WERI-Rb-1 (cell line): ENCODE data around the gene TRUB2.

Experiments
- DNase-seq: peaks from one replicate; pipeline ENCODE4 v3.0.0-alpha.2; 2020
- H3K27ac ChIP-seq: fragments of 250-450 bp; sonication (Bioruptor Pico); 2 replicates; pipeline ENCODE4 v1.5.1; 2020; ENCODE audit warnings: mild to moderate bottlenecking, moderate library complexity
- H3K27me3 ChIP-seq: fragments of 250-450 bp; sonication (Bioruptor Pico); 2 replicates; pipeline ENCODE4 v1.5.1; 2021; ENCODE audit warnings: mild to moderate bottlenecking, low read depth, moderate library complexity; ENCODE audit not compliant: insufficient read depth, severe bottlenecking
- H3K36me3 ChIP-seq: fragments of 250-450 bp; sonication (Bioruptor Pico); 2 replicates; pipeline ENCODE4 v1.5.1; 2020; ENCODE audit warnings: mild to moderate bottlenecking, moderate library complexity
- H3K4me3 ChIP-seq: 2 replicates; pipeline ENCODE4 v1.5.1; 2011; ENCODE audit warnings: low read depth, mild to moderate bottlenecking, control low read depth, low read length
- H3K9me3 ChIP-seq: fragments of 250-450 bp; sonication (Bioruptor Pico); 2 replicates; pipeline ENCODE4 v1.5.1; 2021; ENCODE audit warnings: mild to moderate bottlenecking, moderate library complexity; ENCODE audit not compliant: severe bottlenecking
- TF ChIP-seq, protein P1 (sequence below): IDR thresholded peaks from 2 replicates; pipeline ENCODE4 v1.5.1; 2011; ENCODE audit warnings: low read depth, mild to moderate bottlenecking, control low read depth, inconsistent platforms, low read length

Gene TRUB2

DNA sequence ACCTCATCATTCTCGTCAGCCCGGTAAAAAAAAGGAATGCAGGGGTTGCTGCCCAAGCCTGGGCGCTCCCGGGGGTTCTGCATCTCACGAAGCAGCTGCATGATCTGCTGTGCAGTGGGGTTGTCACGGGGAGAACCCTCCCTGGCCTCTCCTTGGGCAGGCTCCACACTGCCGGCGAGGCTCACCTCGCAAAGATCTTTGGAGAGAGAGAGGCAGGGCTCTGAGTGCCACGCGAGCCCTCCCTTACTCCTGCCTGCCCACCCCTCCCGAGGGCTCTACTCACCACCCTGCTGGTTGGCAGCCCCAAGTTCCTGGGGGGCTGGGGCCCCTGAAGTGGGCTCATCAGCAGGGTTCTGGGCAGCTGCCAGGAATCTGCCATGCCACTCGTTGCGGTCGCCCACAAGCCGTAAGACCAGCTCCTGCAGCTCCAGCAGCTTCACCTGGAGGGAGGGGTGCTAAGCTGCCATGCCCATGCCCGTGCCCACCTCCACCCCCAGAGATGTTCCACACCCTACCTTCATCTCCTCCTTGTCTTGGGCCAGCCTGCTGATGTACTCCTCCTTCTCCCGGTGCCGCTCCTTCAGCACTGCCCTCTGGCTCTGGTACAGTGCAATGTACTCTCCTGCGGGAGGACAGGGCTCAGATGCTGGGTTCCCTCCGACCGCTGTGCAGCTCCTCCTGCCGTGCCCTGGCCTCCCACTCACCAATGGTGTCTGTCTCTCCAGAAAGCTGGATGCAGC, 65.0 kb downstream of the TRUB2 start:
- DNase-seq = no peak

More for the DNA sequence above, 65.0 kb downstream of the TRUB2 start:
- Histone ChIP-seq H3K27ac (no peak overlapping the region), H3K4me3 (no peak overlapping the region), H3K9me3 (no peaks in the 10 kb centered on the region), H3K27me3 (no peaks in the 10 kb centered on the region), H3K36me3 (peaks cover 80% of the 10 kb centered on the region)
- TF ChIP-seq, protein P1, sequence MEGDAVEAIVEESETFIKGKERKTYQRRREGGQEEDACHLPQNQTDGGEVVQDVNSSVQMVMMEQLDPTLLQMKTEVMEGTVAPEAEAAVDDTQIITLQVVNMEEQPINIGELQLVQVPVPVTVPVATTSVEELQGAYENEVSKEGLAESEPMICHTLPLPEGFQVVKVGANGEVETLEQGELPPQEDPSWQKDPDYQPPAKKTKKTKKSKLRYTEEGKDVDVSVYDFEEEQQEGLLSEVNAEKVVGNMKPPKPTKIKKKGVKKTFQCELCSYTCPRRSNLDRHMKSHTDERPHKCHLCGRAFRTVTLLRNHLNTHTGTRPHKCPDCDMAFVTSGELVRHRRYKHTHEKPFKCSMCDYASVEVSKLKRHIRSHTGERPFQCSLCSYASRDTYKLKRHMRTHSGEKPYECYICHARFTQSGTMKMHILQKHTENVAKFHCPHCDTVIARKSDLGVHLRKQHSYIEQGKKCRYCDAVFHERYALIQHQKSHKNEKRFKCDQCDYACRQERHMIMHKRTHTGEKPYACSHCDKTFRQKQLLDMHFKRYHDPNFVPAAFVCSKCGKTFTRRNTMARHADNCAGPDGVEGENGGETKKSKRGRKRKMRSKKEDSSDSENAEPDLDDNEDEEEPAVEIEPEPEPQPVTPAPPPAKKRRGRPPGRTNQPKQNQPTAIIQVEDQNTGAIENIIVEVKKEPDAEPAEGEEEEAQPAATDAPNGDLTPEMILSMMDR = no peak
